OCI-LY1 (cell line): ENCODE measurements around the gene STAT4.

ENCODE experiments used
- EZH2 ChIP-seq: fragments of 200-600 bp; sonication (generic), shearing (Covaris generic); IDR thresholded peaks from 2 replicates; pipeline ENCODE4 v1.8.0; 2017; ENCODE audit warnings: borderline replicate concordance, mixed run types, mild to moderate bottlenecking, antibody characterized with exemption, low read length, moderate library complexity, mixed read lengths
- TF ChIP-seq, protein P1 (sequence below): fragments of 200-600 bp; sonication (generic), shearing (Covaris generic); IDR thresholded peaks from 2 replicates; pipeline ENCODE4 v1.5.1; 2017; ENCODE audit warnings: mild to moderate bottlenecking, antibody characterized with exemption, low read length, moderate library complexity, mixed read lengths

DNA sequence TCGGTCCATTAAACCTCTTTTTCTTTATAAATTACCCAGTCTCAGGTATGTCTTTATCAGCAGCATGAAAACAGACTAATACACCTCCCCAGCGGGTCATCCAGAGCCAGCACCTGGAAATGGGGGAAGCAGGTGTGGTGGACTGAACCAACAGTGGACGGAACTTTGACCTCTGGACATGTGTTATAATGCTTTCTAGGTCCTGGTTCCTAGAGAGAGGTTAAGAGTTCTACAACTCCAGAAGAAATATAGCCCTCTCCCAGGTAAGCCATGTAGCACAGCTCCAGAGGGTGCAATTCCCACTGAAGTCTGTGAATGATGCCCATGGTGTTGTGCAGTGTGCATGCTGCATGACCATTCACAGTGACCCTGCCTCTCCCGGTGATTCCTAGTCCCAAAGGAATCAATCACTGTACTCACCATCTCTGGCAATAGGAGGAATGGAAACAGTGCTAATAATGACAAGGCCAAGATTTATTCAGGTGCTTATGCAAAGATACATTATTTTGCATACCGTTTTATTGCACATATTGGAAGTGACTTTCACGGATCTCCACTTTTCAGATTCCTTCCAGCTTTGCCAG, 49.2 kb upstream of the STAT4 start:
- TF ChIP-seq, protein P1, sequence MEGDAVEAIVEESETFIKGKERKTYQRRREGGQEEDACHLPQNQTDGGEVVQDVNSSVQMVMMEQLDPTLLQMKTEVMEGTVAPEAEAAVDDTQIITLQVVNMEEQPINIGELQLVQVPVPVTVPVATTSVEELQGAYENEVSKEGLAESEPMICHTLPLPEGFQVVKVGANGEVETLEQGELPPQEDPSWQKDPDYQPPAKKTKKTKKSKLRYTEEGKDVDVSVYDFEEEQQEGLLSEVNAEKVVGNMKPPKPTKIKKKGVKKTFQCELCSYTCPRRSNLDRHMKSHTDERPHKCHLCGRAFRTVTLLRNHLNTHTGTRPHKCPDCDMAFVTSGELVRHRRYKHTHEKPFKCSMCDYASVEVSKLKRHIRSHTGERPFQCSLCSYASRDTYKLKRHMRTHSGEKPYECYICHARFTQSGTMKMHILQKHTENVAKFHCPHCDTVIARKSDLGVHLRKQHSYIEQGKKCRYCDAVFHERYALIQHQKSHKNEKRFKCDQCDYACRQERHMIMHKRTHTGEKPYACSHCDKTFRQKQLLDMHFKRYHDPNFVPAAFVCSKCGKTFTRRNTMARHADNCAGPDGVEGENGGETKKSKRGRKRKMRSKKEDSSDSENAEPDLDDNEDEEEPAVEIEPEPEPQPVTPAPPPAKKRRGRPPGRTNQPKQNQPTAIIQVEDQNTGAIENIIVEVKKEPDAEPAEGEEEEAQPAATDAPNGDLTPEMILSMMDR = no peak
- TF ChIP-seq EZH2 = no peak
